ENCODE data around the gene PRKX.
"Not testable (repeated sequence)": the region's sequence is repeated elsewhere in the genome, so short reads cannot be mapped to it uniquely, and the experiment has no call there.

DNA sequence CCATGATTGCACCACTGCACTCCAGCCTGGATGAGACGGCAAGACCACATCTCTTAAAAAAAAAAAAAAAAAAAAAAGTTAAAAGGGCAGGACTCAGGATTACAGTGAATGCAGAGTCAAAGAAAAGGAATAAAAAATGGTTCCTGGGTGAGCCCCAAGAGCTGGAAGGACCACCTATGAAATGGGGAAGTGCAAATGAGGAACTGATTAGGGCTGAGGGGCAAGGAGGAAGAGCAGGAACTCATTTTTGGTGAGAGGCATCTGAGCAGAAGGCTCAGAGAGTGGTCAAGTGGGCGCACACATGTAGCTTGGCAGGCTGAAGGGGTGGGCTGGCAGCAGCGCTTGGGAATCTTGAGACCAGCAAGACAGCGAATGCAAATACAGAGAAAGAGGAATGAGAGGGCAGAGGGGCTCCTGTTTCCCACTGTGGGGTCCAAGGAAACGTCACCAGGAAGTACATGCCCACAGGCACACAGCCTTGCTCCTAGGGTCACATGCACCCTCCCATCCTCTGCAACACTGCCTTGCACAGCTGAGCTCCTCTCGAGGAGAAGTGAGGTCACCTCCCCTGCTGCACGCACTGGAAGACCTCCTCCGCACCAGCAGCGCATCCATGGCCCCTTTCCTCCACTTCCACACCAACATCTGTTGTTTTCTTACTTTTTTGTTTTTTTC lies 49.7 kb downstream of the PRKX start:
- TF ChIP-seq, protein P1, sequence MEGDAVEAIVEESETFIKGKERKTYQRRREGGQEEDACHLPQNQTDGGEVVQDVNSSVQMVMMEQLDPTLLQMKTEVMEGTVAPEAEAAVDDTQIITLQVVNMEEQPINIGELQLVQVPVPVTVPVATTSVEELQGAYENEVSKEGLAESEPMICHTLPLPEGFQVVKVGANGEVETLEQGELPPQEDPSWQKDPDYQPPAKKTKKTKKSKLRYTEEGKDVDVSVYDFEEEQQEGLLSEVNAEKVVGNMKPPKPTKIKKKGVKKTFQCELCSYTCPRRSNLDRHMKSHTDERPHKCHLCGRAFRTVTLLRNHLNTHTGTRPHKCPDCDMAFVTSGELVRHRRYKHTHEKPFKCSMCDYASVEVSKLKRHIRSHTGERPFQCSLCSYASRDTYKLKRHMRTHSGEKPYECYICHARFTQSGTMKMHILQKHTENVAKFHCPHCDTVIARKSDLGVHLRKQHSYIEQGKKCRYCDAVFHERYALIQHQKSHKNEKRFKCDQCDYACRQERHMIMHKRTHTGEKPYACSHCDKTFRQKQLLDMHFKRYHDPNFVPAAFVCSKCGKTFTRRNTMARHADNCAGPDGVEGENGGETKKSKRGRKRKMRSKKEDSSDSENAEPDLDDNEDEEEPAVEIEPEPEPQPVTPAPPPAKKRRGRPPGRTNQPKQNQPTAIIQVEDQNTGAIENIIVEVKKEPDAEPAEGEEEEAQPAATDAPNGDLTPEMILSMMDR (IDR thresholded peaks at IDR 0.05; ENCODE audit: insufficient read depth, low read length, poor library complexity, severe bottlenecking), result not testable (repeated sequence)
- not testable (repeated sequence) for TF ChIP-seq EZH2phosphoT487 (conservative IDR thresholded peaks at IDR 0.05; ENCODE audit: low read length)

Measured in SU-DHL-6 (cell line).